Measurements from ENCODE around the gene NAT16. TPM values are rescaled to one million over a fixed set of nuclear protein-coding genes. Genes with fewer than 3 reads are reported as not detected.
"Not testable (repeated sequence)": the region's sequence is repeated elsewhere in the genome, so short reads cannot be mapped to it uniquely, and the experiment has no call there.

NAT16 gene
- total RNA-seq, 1 donor from 2014 or later: 0.70 TPM

GRCh38 chr7:101124376-101125056 lies 55.6 kb downstream of the NAT16 start:
- Mint-ChIP-seq H3K4me3 (no peak overlapping the region), H3K4me1 (peaks cover 47% of the 10 kb centered on the region), H3K36me3 (ENCODE audit: low read depth) (no peaks in the 10 kb centered on the region), H3K27ac (ENCODE audit: unreplicated experiment) (no peak overlapping the region), H3K9me3 (no peaks in the 10 kb centered on the region), H3K27me3 (ENCODE audit: low read depth) (peaks cover 7% of the 10 kb centered on the region)
- DNase-seq (ENCODE audit: low read depth, low spot score): no peak
- TF ChIP-seq CTCF (conservative IDR thresholded peaks at IDR 0.05): no peak

- no peak for DNase-seq (ENCODE audit: low read depth, low spot score)
- H3K27me3 Mint-ChIP-seq (ENCODE audit: low read depth): peaks cover 7% of the 10 kb centered on the region
- H3K9me3 Mint-ChIP-seq: no peaks in the 10 kb centered on the region
- TF ChIP-seq CTCF (conservative IDR thresholded peaks at IDR 0.05): no peak
- H3K4me1 Mint-ChIP-seq: peaks cover 47% of the 10 kb centered on the region
- H3K36me3 Mint-ChIP-seq (ENCODE audit: low read depth): no peaks in the 10 kb centered on the region
- no peak overlapping the region for H3K4me3 Mint-ChIP-seq
- no peak overlapping the region for H3K27ac Mint-ChIP-seq (ENCODE audit: unreplicated experiment)
Measured at GRCh38 chr7:101123703-101124068, 56.4 kb downstream of the NAT16 start.

DNA sequence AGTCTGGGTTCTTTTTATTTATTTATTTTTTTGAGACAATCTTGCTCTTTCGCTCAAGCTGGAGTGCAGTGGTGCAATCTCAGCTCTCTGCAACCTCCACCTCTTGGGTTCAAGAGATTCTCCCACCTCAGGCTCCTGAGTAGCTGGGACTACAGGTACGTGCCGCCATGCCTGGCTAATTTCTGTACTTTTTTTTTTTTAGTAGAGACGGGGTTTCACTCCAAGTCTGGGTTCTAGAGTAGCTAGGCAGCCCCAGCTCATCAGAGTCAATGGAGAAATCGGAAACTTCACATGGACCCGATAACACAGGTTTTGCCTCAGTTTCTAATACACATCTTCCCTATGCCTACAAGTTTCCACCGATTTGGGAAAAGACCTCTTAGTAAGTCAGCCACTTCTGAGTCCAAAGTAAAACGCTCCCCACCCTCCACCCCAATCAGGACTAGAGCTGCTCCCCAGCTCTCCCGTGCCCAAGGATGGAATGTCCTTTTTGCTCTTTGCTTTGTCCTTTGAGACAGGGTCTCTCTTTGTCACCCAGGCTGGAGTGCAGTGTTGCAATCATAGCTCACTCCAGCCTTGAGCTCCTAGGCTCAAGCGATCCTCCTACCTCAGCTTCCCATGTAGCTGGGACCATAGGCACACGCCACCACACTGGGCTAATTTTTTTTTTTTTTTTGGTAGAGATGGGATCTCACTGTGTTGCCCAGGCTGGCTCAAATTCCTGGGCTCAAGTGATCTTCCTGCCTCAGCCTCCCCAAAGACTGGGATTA lies 57.0 kb downstream of the NAT16 start:
- Mint-ChIP-seq H3K4me3 (no peak overlapping the region), H3K4me1 (peaks cover 47% of the 10 kb centered on the region), H3K27ac (ENCODE audit: unreplicated experiment) (peak overlapping the region; percentile 54)

DNA sequence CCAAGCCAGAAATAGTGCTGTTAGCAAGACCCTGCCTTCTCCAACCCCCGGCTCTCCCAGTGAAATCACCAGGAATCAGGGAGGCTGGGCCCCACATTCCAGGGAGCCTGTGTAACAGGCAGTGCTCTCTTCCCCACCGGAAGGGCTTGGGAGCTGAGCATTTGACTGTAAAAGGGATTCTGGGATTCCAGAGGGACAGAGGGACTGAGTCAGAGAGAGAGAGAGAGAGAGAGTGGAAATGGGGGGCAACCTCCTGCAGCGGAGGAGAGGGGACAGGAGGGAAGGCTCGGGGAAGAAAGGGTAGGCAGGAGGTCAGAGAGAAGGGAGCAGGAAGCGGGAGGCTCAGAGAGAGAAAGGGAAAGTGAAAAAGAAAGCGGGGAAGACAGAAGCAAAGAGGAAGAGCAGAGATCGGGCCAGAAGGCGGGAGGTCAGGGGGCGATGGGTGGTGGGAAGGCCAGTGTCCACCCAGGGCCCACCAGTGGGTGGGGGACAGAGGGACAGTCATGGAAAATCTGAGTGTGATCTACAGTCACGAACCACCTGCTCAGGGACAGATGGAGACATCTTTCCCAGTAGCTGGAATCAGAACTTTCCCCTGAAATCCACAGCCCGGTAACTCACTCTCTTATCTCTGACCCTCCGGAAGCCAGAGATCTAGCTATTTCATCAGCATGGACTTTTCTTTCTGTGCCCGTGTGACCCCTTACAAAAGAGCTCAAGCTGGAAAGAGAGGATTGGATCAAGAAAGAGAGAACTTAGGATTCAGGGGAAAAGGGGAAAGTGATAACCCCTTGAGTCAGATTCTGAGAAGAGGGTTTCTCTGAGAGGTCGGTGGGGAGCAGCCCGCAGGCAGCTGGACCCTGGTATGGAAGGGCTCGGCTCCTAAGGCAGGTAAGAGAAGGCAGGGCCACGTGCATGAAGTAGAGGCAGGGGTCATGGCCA lies 57.8 kb downstream of the NAT16 start:
- H3K36me3 Mint-ChIP-seq (ENCODE audit: low read depth): no peaks in the 10 kb centered on the region
- peak overlapping the region; percentile 97 for H3K27ac Mint-ChIP-seq (ENCODE audit: unreplicated experiment)
- DNase-seq (ENCODE audit: low read depth, low spot score): no peak
- H3K9me3 Mint-ChIP-seq: no peaks in the 10 kb centered on the region
- no peak for TF ChIP-seq CTCF (conservative IDR thresholded peaks at IDR 0.05)
- peaks cover 6% of the 10 kb centered on the region for H3K27me3 Mint-ChIP-seq (ENCODE audit: low read depth)
- peaks cover 44% of the 10 kb centered on the region for H3K4me1 Mint-ChIP-seq
- no peak overlapping the region for H3K4me3 Mint-ChIP-seq

More for the DNA sequence above, 57.0 kb downstream of the NAT16 start:
- Mint-ChIP-seq H3K36me3 (ENCODE audit: low read depth) (no peaks in the 10 kb centered on the region), H3K9me3 (no peaks in the 10 kb centered on the region), H3K27me3 (ENCODE audit: low read depth) (peaks cover 7% of the 10 kb centered on the region)
- DNase-seq (ENCODE audit: low read depth, low spot score): no peak
- no peak for TF ChIP-seq CTCF (conservative IDR thresholded peaks at IDR 0.05)

- not testable (repeated sequence) for H3K36me3 Mint-ChIP-seq (ENCODE audit: low read depth)
Measured at GRCh38 chr7:101121631-101121990, 58.5 kb downstream of the NAT16 start.

More at GRCh38 chr7:101121631-101121990, 58.5 kb downstream of the NAT16 start:
- not testable (repeated sequence) for H3K4me3 Mint-ChIP-seq; H3K27ac Mint-ChIP-seq (ENCODE audit: unreplicated experiment); DNase-seq (ENCODE audit: low read depth, low spot score); H3K27me3 Mint-ChIP-seq (ENCODE audit: low read depth); H3K9me3 Mint-ChIP-seq
- H3K4me1 Mint-ChIP-seq: peaks cover 37% of the 10 kb centered on the region

Small RNA genes lying within 50 kb of the gene (microRNA-seq; reads per million reads assigned to microRNA genes)
- not detected for gene MIR4653

Other genes with a start within 250 kb of the NAT16 start
- 0.16 TPM in 1 of 2 replicates, not detected in the other for gene MUC3A, start 230.8 kb downstream of the NAT16 start, total RNA-seq
- 4.9 and 7.8 TPM in 2 replicates for gene MUC12, start 210.7 kb downstream of the NAT16 start, total RNA-seq
- gene MUC17, start 160.2 kb downstream of the NAT16 start, total RNA-seq: not detected in 2 replicates
- 16.0 and 17.2 TPM in 2 replicates for gene TRIM56, start 94.8 kb downstream of the NAT16 start, total RNA-seq
- 0.07 TPM in 1 of 2 replicates, not detected in the other for gene SERPINE1, start 53.2 kb downstream of the NAT16 start, total RNA-seq
- gene AP1S1, start 25.8 kb downstream of the NAT16 start, total RNA-seq: 78.8 and 90.1 TPM in 2 replicates
- gene VGF, start 14.7 kb downstream of the NAT16 start, total RNA-seq: 8.7 and 9.1 TPM in 2 replicates
- not detected in 2 replicates for gene MOGAT3, start 20.7 kb upstream of the NAT16 start, total RNA-seq
- gene PLOD3, start 37.3 kb upstream of the NAT16 start, total RNA-seq: 86.9 and 98.0 TPM in 2 replicates
- gene ZNHIT1, start 37.9 kb upstream of the NAT16 start, total RNA-seq: 53.3 and 53.7 TPM in 2 replicates
- gene CLDN15, start 57.5 kb upstream of the NAT16 start, total RNA-seq: 9.1 and 10.4 TPM in 2 replicates
- 104 and 106 TPM in 2 replicates for gene FIS1, start 64.8 kb upstream of the NAT16 start, total RNA-seq
- gene IFT22, start 141.5 kb upstream of the NAT16 start, total RNA-seq: 48.0 and 54.3 TPM in 2 replicates
- 38.3 and 39.2 TPM in 2 replicates for gene COL26A1, start 182.6 kb upstream of the NAT16 start, total RNA-seq

All from neural crest cell (in vitro differentiated cells).